CD4-positive, alpha-beta T cell treated with Interleukin-4 for 4 hours (primary cell): ENCODE measurements around the gene PLPP4.

ENCODE experiments used
- DNase-seq: peaks from one replicate; pipeline ENCODE4 v3.0.0-alpha.2; 2020

Gene PLPP4

GRCh38 chr10:120614680-120615079, 157.7 kb downstream of the PLPP4 start:
- DNase-seq, result no peak

GRCh38 chr10:120616311-120616911, 159.4 kb downstream of the PLPP4 start:
- no peak for DNase-seq

GRCh38 chr10:120628197-120628596, 171.2 kb downstream of the PLPP4 start:
- no peak for DNase-seq

- no peak for DNase-seq
Observed at GRCh38 chr10:120630266-120630665, 173.2 kb downstream of the PLPP4 start.

GRCh38 chr10:120632047-120632446, 175.0 kb downstream of the PLPP4 start:
- DNase-seq, result no peak

GRCh38 chr10:120632942-120633341, 175.9 kb downstream of the PLPP4 start:
- DNase-seq, result no peak

GRCh38 chr10:120634659-120635058, 177.6 kb downstream of the PLPP4 start:
- no peak for DNase-seq
